ENCODE data around the gene ZSWIM9.

GRCh38 chr19:48237057-48237456, 66.6 kb downstream of the ZSWIM9 start:
- TF ChIP-seq CTCF (conservative IDR thresholded peaks at IDR 0.05 in 1 of 2, IDR thresholded peaks at IDR 0.05 in 1 of 2; ENCODE audit: low read depth in 1 of 2, low read length in 2 of 2): no peak
- no peak for TF ChIP-seq EZH2 (IDR thresholded peaks at IDR 0.05; ENCODE audit: low read length, missing control alignments)

All from fibroblast of lung (primary cell).